H1 (cell line): ENCODE results near the gene NXN. TPM values are rescaled to one million over a fixed set of nuclear protein-coding genes. Genes with fewer than 3 reads are reported as not detected.

Source experiments
- CTCF ChIA-PET: fragments of 300-600 bp; sonication (Branson Sonifier 250); formaldehyde crosslinking; loops from one replicate; lab custom pipeline; 2021; ENCODE audit not compliant: partially characterized antibody; lab: Charles Lee
- POLR2A ChIA-PET: fragments of 300-600 bp; sonication (Branson Sonifier 250); formaldehyde crosslinking; loops from one replicate; lab custom pipeline; 2021; ENCODE audit warnings: inconsistent platforms; ENCODE audit not compliant: partially characterized antibody; lab: Charles Lee
- DNase-seq, 2 experiments: peaks; one replicate each; pipeline versions ENCODE4 v3.0.0 to v3.0.0-alpha.2; 2010 to 2022; ENCODE audit warnings: low spot score in 2 of 2, low read depth in 1 of 2, mixed read lengths in 1 of 2
- FAIRE-seq: peaks from 2 replicates; lab custom pipeline; 2011; peaks lifted over from hg19 to GRCh38; lab: Jason Lieb, UNC
- H2AFZ ChIP-seq: 2 replicates; pipeline ENCODE4 v1.8.1; 2012; ENCODE audit warnings: low read length, inconsistent platforms
- H2AK5ac ChIP-seq: 2 replicates; pipeline ENCODE4 v1.6.1; 2013; ENCODE audit warnings: low read depth, low read length
- H2BK120ac ChIP-seq: replicated peaks from 2 replicates; pipeline ENCODE3; 2013; ENCODE audit warnings: low read depth, low read length, inconsistent platforms
- H2BK12ac ChIP-seq: 2 replicates; pipeline ENCODE4 v1.6.1; 2013; ENCODE audit warnings: low read depth, low read length
- H2BK15ac ChIP-seq: 2 replicates; pipeline ENCODE4 v1.6.1; 2013; ENCODE audit warnings: low read length
- H2BK20ac ChIP-seq: 2 replicates; pipeline ENCODE4 v1.6.1; 2013; ENCODE audit warnings: low read length
- H2BK5ac ChIP-seq: 2 replicates; pipeline ENCODE4 v1.6.1; 2013; ENCODE audit warnings: low read depth, low read length
- H3K14ac ChIP-seq: 2 replicates; pipeline ENCODE4 v1.6.1; 2013; ENCODE audit warnings: inconsistent platforms; ENCODE audit not compliant: insufficient read length
- H3K18ac ChIP-seq: 2 replicates; pipeline ENCODE4 v1.6.1; 2013; ENCODE audit warnings: low read length; ENCODE audit errors: extremely low read depth
- H3K23ac ChIP-seq: 2 replicates; pipeline ENCODE4 v1.6.1; 2013; ENCODE audit warnings: inconsistent platforms; ENCODE audit not compliant: insufficient read length
- H3K23me2 ChIP-seq: 2 replicates; pipeline ENCODE4 v1.6.1; 2013; ENCODE audit warnings: low read depth, low read length
- H3K27ac ChIP-seq: 2 replicates; pipeline ENCODE4 v1.6.1; 2011; ENCODE audit warnings: low read depth, low read length, inconsistent platforms
- H3K27me3 ChIP-seq, 4 experiments: replicated peaks in 1 of 4; 1 replicate in 1 of 4; 2 replicates in 3 of 4; pipeline versions ENCODE4 v1.6.1 to v1.8.1; 2011 to 2013; ENCODE audit warnings: low read length in 3 of 4, mild to moderate bottlenecking in 3 of 4, inconsistent platforms in 2 of 4, mixed read lengths in 2 of 4, moderate library complexity in 1 of 4; ENCODE audit not compliant: control insufficient read depth in 3 of 4, insufficient read depth in 3 of 4; ENCODE audit errors: extremely low read depth in 1 of 4
- H3K36me3 ChIP-seq, 4 experiments: 2 replicates each; pipeline versions ENCODE4 v1.6.1 to v1.8.1; 2011 to 2013; ENCODE audit warnings: mild to moderate bottlenecking in 4 of 4, low read length in 3 of 4, moderate library complexity in 2 of 4, control low read depth in 1 of 4, inconsistent platforms in 1 of 4; ENCODE audit not compliant: insufficient read depth in 4 of 4, control insufficient read depth in 2 of 4
- H3K4ac ChIP-seq: replicated peaks from 2 replicates; pipeline ENCODE3; 2013; ENCODE audit warnings: low read length, low read depth, mixed read lengths, inconsistent platforms; ENCODE audit not compliant: insufficient read length
- H3K4me1 ChIP-seq, 4 experiments: replicated peaks in 1 of 4; 1 replicate in 1 of 4; 2 replicates in 3 of 4; pipeline versions ENCODE4 v1.6.1 to v1.8.1; 2011 to 2013; ENCODE audit warnings: low read length in 3 of 4, inconsistent platforms in 2 of 4, mixed read lengths in 1 of 4; ENCODE audit not compliant: insufficient read depth in 4 of 4, control insufficient read depth in 3 of 4
- H3K4me2 ChIP-seq, 2 experiments: 2 replicates each; pipeline versions ENCODE4 v1.6.1 to v1.8.1; 2011 to 2013; ENCODE audit warnings: low read depth in 2 of 2, low read length in 2 of 2, control low read depth in 1 of 2, inconsistent platforms in 1 of 2, mild to moderate bottlenecking in 1 of 2; ENCODE audit not compliant: insufficient read depth in 1 of 2
- H3K4me3 ChIP-seq, 4 experiments: fragments of 200-600, 300-600 bp in 1 of 4; sonication (generic), shearing (Covaris generic), sonication (Bioruptor Twin) in 1 of 4; 2 replicates each; pipeline versions ENCODE4 v1.5.1 to v1.8.1; 2011 to 2016; ENCODE audit warnings: low read length in 4 of 4, low read depth in 3 of 4, control low read depth in 2 of 4, inconsistent platforms in 2 of 4, mild to moderate bottlenecking in 2 of 4, mixed read lengths in 1 of 4, moderate library complexity in 1 of 4; ENCODE audit not compliant: insufficient read depth in 2 of 4; ENCODE audit errors: extremely low read depth in 1 of 4
- H3K56ac ChIP-seq: replicated peaks from 2 replicates; pipeline ENCODE3; 2013; ENCODE audit warnings: low read depth, mild to moderate bottlenecking, mixed read lengths, low read length, inconsistent platforms; ENCODE audit not compliant: insufficient read length
- H3K79me1 ChIP-seq: 2 replicates; pipeline ENCODE4 v1.6.1; 2013; ENCODE audit warnings: low read depth, low read length, control low read depth
- H3K79me2 ChIP-seq, 2 experiments: 2 replicates each; pipeline versions ENCODE4 v1.6.1 to v1.8.1; 2012 to 2013; ENCODE audit warnings: low read length in 2 of 2, mild to moderate bottlenecking in 2 of 2, inconsistent platforms in 1 of 2; ENCODE audit not compliant: insufficient read depth in 2 of 2, control insufficient read depth in 1 of 2
- H3K9ac ChIP-seq, 4 experiments: replicated peaks in 1 of 4; 1 replicate in 1 of 4; 2 replicates in 3 of 4; pipeline versions ENCODE4 v1.6.1 to v1.8.1; 2011 to 2013; ENCODE audit warnings: low read depth in 3 of 4, low read length in 3 of 4, control low read depth in 2 of 4, mild to moderate bottlenecking in 2 of 4, moderate library complexity in 2 of 4, inconsistent platforms in 1 of 4; ENCODE audit errors: extremely low read depth in 1 of 4
- H3K9me3 ChIP-seq, 2 experiments: 2 replicates each; pipeline versions ENCODE4 v1.6.1 to v1.8.1; 2012 to 2013; ENCODE audit warnings: mild to moderate bottlenecking in 2 of 2, moderate library complexity in 2 of 2, control low read depth in 1 of 2, inconsistent platforms in 1 of 2, low read depth in 1 of 2, low read length in 1 of 2, mixed read lengths in 1 of 2; ENCODE audit not compliant: insufficient read depth in 2 of 2
- H4K20me1 ChIP-seq, 2 experiments: replicated peaks in 1 of 2; 2 replicates each; pipeline versions ENCODE3 to v1.8.1; 2011 to 2013; ENCODE audit warnings: inconsistent platforms in 2 of 2, low read length in 2 of 2, mild to moderate bottlenecking in 1 of 2; ENCODE audit not compliant: insufficient read depth in 2 of 2, control insufficient read depth in 1 of 2
- H4K5ac ChIP-seq: 2 replicates; pipeline ENCODE4 v1.6.1; 2013; ENCODE audit warnings: low read length, low read depth, mixed read lengths, inconsistent platforms; ENCODE audit not compliant: insufficient read length
- H4K8ac ChIP-seq: 2 replicates; pipeline ENCODE4 v1.8.0; 2013; ENCODE audit warnings: mild to moderate bottlenecking, moderate library complexity, low read length, inconsistent platforms; ENCODE audit not compliant: insufficient read depth; ENCODE audit errors: extremely low read depth
- H4K91ac ChIP-seq: replicated peaks from 2 replicates; pipeline ENCODE3; 2013; ENCODE audit warnings: low read length, mixed read lengths, inconsistent platforms; ENCODE audit not compliant: insufficient read length
- ASH2L ChIP-seq: fragments of 200-600, 300-600 bp; sonication (generic); IDR thresholded peaks from one replicate; pipeline ENCODE4 v1.7.1; 2017; ENCODE audit warnings: low read length
- CBX5 ChIP-seq: fragments of 300-800, 300-1000 bp; sonication (generic); IDR thresholded peaks from 2 replicates; pipeline ENCODE4 v1.7.1; 2016; ENCODE audit warnings: antibody characterized with exemption, low read length, low read depth
- CREB1 ChIP-seq: IDR thresholded peaks from 2 replicates; pipeline ENCODE4 v1.6.1; 2012; ENCODE audit warnings: inconsistent platforms
- NRF1 ChIP-seq: IDR thresholded peaks from 2 replicates; pipeline ENCODE4 v1.6.1; 2011; ENCODE audit warnings: mild to moderate bottlenecking, low read depth, low read length, improper control_type of control experiment
- PHF8 ChIP-seq: fragments of 200-600 bp; sonication (generic); conservative IDR thresholded peaks from 2 replicates; pipeline ENCODE4 v1.7.1; 2012; ENCODE audit warnings: low read depth, mild to moderate bottlenecking, inconsistent platforms, low read length, moderate library complexity
- POLR2A ChIP-seq, 2 experiments: IDR thresholded peaks; 1 replicate in 1 of 2; 2 replicates in 1 of 2; pipeline ENCODE4 v1.6.1; 2011; ENCODE audit warnings: low read depth in 2 of 2, low read length in 2 of 2, mild to moderate bottlenecking in 2 of 2; ENCODE audit errors: control extremely low read depth in 1 of 2
- RXRA ChIP-seq: IDR thresholded peaks from 2 replicates; pipeline ENCODE4 v1.6.1; 2011; ENCODE audit warnings: low read depth, mild to moderate bottlenecking, low read length, moderate library complexity; ENCODE audit not compliant: insufficient read depth
- TAF1 ChIP-seq: IDR thresholded peaks from 2 replicates; pipeline ENCODE4 v1.6.1; 2011; ENCODE audit warnings: mild to moderate bottlenecking, low read depth, low read length
- WGBS, 2 experiments: shearing (Covaris generic) in 1 of 2; methylation state at CpG; one replicate each; pipeline versions ENCODE4 v1.1.6 to v1.1.7; 2013 to 2015; ENCODE audit warnings: low lambda C conversion rate in 2 of 2, mixed read lengths in 2 of 2, inconsistent platforms in 1 of 2, low coverage in 1 of 2, missing lambda C conversion rate in 1 of 2; ENCODE audit not compliant: insufficient replicate concordance in 2 of 2, insufficient coverage in 1 of 2, insufficient read length in 1 of 2; ENCODE audit errors: extremely low coverage in 1 of 2, missing lambda C conversion rate in 1 of 2; 5-methylcytosine and 5-hydroxymethylcytosine counted together
- polyA plus RNA-seq, 7 experiments: library from polyadenylated mRNA; depleted of rRNA in 3 of 7; stranded (reverse) in 5 of 7; unstranded in 2 of 7; fragments of >200 nt in 5 of 7; fragments of 200-250 nt in 2 of 7; gene quantifications; 1 replicate in 5 of 7; 2 replicates in 1 of 7; 4 replicates in 1 of 7; pipeline versions ENCODE4 v1.2.1 to v1.2.3, GENCODE V29; 2011 to 2013; ENCODE audit warnings: missing spikeins in 2 of 7, mixed read lengths in 2 of 7
- total RNA-seq: library from RNA; stranded (reverse); fragmentation: NEBNext Ultra II Directional; extraction: Animal tissue kit (Norgen Biotek cat#: 25700); gene quantifications from 2 replicates; pipeline ENCODE4 v1.2.1, GENCODE V29; 2021
- TF ChIP-seq, protein P1 (sequence below): IDR thresholded peaks from 2 replicates; pipeline ENCODE4 v1.6.1; 2012; ENCODE audit warnings: low read length, inconsistent platforms
- TF ChIP-seq, protein P2 (sequence below): IDR thresholded peaks from 2 replicates; pipeline ENCODE4 v1.6.1; 2012; ENCODE audit warnings: inconsistent platforms

Gene NXN
- total and polyA plus RNA-seq, 2 of the 8 experiments (the other 6 are each of a cell fraction or from before 2014, with no cell fraction given) = 94.1 to 107 TPM

- H2BK15ac ChIP-seq = no peak within 1 kb of the TSS
- H2AFZ ChIP-seq = peak within 1 kb of the TSS; percentile 13
- H3K23me2 ChIP-seq = peaks cover 11% of the 10 kb centered on the region
- no peak within 1 kb of the TSS; the same call in 1 of the 2 replicates for H2AK5ac ChIP-seq
- H3K4me3 ChIP-seq = peak within 1 kb of the TSS; percentile 70 to 88 (median 84)
- H3K9me3 ChIP-seq = peaks cover 4 to 7% of the 10 kb centered on the region in 2 experiments; a peak in 2 of 4 replicates
- peaks cover 0 to 11% of the 10 kb centered on the region in 2 experiments for H4K20me1 ChIP-seq
- POLR2A ChIA-PET = interaction anchor here (0.7 to 5.1 kb wide), 6 partner anchors 9 to 245 kb away, joined by 3 to 44 read pairs (median 4); partner anchors contain the start of genes GLOD4, MRM3 and TIMM22
- 0% methylated on average over 12 of the region's 87 CpGs; no CpG with 5 or more reads in 1 of the 2 experiments for WGBS, 2 experiments
- peak within 1 kb of the TSS; percentile 3 for H4K5ac ChIP-seq
- no peak within 1 kb of the TSS for H3K23ac ChIP-seq
- peaks cover 3 to 24% (median 18%) of the 10 kb centered on the region in 4 experiments; a peak in 6 of 8 replicates for H3K36me3 ChIP-seq
- H2BK5ac ChIP-seq = peak within 1 kb of the TSS; percentile 1; the same call in 1 of the 2 replicates
- H3K14ac ChIP-seq = no peak within 1 kb of the TSS
- CTCF ChIA-PET = interaction anchor here (1.2 to 1.5 kb wide), 6 partner anchors 19 to 245 kb away, joined by 3 to 5 read pairs (median 3); partner anchors contain the start of genes NXN and TIMM22
- peak within 1 kb of the TSS; percentile 53 to 80 (median 72) for H3K9ac ChIP-seq
- peak; percentile 86 to 100 for DNase-seq
- FAIRE-seq = no peak
- H2BK20ac ChIP-seq = no peak within 1 kb of the TSS
- H3K27me3 ChIP-seq = no peaks in the 10 kb centered on the region
- peak within 1 kb of the TSS; percentile 92 for H4K91ac ChIP-seq
- peak within 1 kb of the TSS; percentile 95 to 96 for H3K4me2 ChIP-seq
- H3K79me1 ChIP-seq = peaks cover 13% of the 10 kb centered on the region
- peak within 1 kb of the TSS; percentile 93 for H4K8ac ChIP-seq
- H3K4ac ChIP-seq = peak within 1 kb of the TSS; percentile 89
- peak within 1 kb of the TSS; percentile 68; the same call in 1 of the 2 replicates for H3K27ac ChIP-seq
- H3K56ac ChIP-seq = peak within 1 kb of the TSS; percentile 62
- H3K79me2 ChIP-seq = peaks cover 3 to 40% of the 10 kb centered on the region in 2 experiments; a peak in 3 of 4 replicates
- peaks cover 2 to 11% (median 7%) of the 10 kb centered on the region in 4 experiments; a peak in 6 of 7 replicates for H3K4me1 ChIP-seq
- H3K18ac ChIP-seq = peak within 1 kb of the TSS; percentile 97
- no peak within 1 kb of the TSS for H2BK120ac ChIP-seq
- peak within 1 kb of the TSS; percentile 13; the same call in 1 of the 2 replicates for H2BK12ac ChIP-seq
- TF ChIP-seq PHF8 = peak; percentile 91
- TF ChIP-seq POLR2A (IDR thresholded peaks at IDR 0.05; ENCODE audit: control extremely low read depth in 1 of 2, low read depth in 2 of 2, low read length in 2 of 2) = peak in 1 of 2 experiments; percentile 83; a peak in 2 of 3 replicates
- no peak for TF ChIP-seq CBX5
- TF ChIP-seq RXRA = no peak
- TF ChIP-seq ASH2L = peak; percentile 64
- TF ChIP-seq, protein P1, sequence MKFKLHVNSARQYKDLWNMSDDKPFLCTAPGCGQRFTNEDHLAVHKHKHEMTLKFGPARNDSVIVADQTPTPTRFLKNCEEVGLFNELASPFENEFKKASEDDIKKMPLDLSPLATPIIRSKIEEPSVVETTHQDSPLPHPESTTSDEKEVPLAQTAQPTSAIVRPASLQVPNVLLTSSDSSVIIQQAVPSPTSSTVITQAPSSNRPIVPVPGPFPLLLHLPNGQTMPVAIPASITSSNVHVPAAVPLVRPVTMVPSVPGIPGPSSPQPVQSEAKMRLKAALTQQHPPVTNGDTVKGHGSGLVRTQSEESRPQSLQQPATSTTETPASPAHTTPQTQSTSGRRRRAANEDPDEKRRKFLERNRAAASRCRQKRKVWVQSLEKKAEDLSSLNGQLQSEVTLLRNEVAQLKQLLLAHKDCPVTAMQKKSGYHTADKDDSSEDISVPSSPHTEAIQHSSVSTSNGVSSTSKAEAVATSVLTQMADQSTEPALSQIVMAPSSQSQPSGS = no peak
- peak; percentile 65 for TF ChIP-seq NRF1
- peak; percentile 76 for TF ChIP-seq TAF1
- TF ChIP-seq, protein P2, sequence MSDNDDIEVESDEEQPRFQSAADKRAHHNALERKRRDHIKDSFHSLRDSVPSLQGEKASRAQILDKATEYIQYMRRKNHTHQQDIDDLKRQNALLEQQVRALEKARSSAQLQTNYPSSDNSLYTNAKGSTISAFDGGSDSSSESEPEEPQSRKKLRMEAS = 0 out of 2 replicates have a peak, but pooled peaks have one; percentile 30
- TF ChIP-seq CREB1 = peak; percentile 63; the same call in 1 of the 2 replicates
Measured at GRCh38 chr17:752002-752619, 227.5 kb downstream of the NXN start, which contains the start of gene GEMIN4. GEMIN4 (minus strand) TSS chr17:752264; CDS start chr17:752142, 122 bp downstream.
